NCI-H1694 (cell line): ENCODE measurements around the gene GPR15LG.

Experiments used
- DNase-seq: peaks from one replicate; lab custom pipeline; 2025; lab: John Stamatoyannopoulos, UW

Gene GPR15LG

GRCh38 chr10:84214612-84215235 is 41.1 kb downstream of the GPR15LG start:
- peak; percentile 4 for DNase-seq

- no peak for DNase-seq
Measured at GRCh38 chr10:84216834-84217233, 43.2 kb downstream of the GPR15LG start.

GRCh38 chr10:84217746-84218145 is 44.1 kb downstream of the GPR15LG start:
- no peak for DNase-seq

GRCh38 chr10:84221916-84222315 is 48.3 kb downstream of the GPR15LG start:
- no peak for DNase-seq

- no peak for DNase-seq
Measured at GRCh38 chr10:84224411-84225028, 50.9 kb downstream of the GPR15LG start.

- DNase-seq = no peak
Measured at GRCh38 chr10:84225427-84226173, 52.0 kb downstream of the GPR15LG start, which contains the start of gene LRIT2. LRIT2 (minus strand) TSS chr10:84225544; CDS start chr10:84225520, 24 bp downstream.

- no peak for DNase-seq
Measured at GRCh38 chr10:84226616-84227015, 53.0 kb downstream of the GPR15LG start.

- no peak for DNase-seq
Measured at GRCh38 chr10:84227810-84228209, 54.2 kb downstream of the GPR15LG start.

GRCh38 chr10:84230359-84230758 is 56.8 kb downstream of the GPR15LG start:
- no peak for DNase-seq

GRCh38 chr10:84232376-84232775 is 58.8 kb downstream of the GPR15LG start:
- no peak for DNase-seq

- no peak for DNase-seq
Measured at GRCh38 chr10:84233940-84234339, 60.3 kb downstream of the GPR15LG start.

- no peak for DNase-seq
Measured at GRCh38 chr10:84234479-84234878, 60.9 kb downstream of the GPR15LG start.
